IPS-15b (cell line): Measurements from ENCODE around the gene ANTXRL.

Experiments used
- H3K27me3 ChIP-seq: one replicate; pipeline ENCODE4 v1.6.1; 2013; ENCODE audit warnings: low read length; ENCODE audit not compliant: control insufficient read depth, insufficient read depth
- H3K36me3 ChIP-seq: one replicate; pipeline ENCODE4 v1.6.1; 2013; ENCODE audit warnings: low read length; ENCODE audit not compliant: control insufficient read depth, insufficient read depth
- H3K4me1 ChIP-seq: one replicate; pipeline ENCODE4 v1.6.1; 2013; ENCODE audit warnings: mild to moderate bottlenecking, low read length; ENCODE audit not compliant: control insufficient read depth, insufficient read depth
- H3K4me3 ChIP-seq: one replicate; pipeline ENCODE4 v1.5.1; 2013; ENCODE audit warnings: low read depth, low read length
- H3K9ac ChIP-seq: one replicate; pipeline ENCODE4 v1.6.1; 2013; ENCODE audit warnings: low read depth, mild to moderate bottlenecking, low read length
- H3K9me3 ChIP-seq: one replicate; pipeline ENCODE4 v1.6.1; 2013; ENCODE audit warnings: mild to moderate bottlenecking, low read length; ENCODE audit not compliant: control insufficient read depth, insufficient read depth

ANTXRL gene

GRCh38 chr10:46285966-46286620, 704 bp upstream of the ANTXRL start:
- H3K9ac ChIP-seq, result no peak overlapping the region
- H3K27me3 ChIP-seq, result peaks cover 38% of the 10 kb centered on the region
- no peak overlapping the region for H3K4me3 ChIP-seq
- H3K9me3 ChIP-seq, result no peaks in the 10 kb centered on the region
- no peaks in the 10 kb centered on the region for H3K36me3 ChIP-seq
- H3K4me1 ChIP-seq, result no peaks in the 10 kb centered on the region

GRCh38 chr10:46287846-46288477, 1.2 kb downstream of the ANTXRL start:
- Histone ChIP-seq H3K27me3 (peaks cover 26% of the 10 kb centered on the region), H3K4me1 (no peaks in the 10 kb centered on the region), H3K36me3 (no peaks in the 10 kb centered on the region), H3K9ac (no peak overlapping the region), H3K4me3 (no peak overlapping the region), H3K9me3 (no peaks in the 10 kb centered on the region)

DNA sequence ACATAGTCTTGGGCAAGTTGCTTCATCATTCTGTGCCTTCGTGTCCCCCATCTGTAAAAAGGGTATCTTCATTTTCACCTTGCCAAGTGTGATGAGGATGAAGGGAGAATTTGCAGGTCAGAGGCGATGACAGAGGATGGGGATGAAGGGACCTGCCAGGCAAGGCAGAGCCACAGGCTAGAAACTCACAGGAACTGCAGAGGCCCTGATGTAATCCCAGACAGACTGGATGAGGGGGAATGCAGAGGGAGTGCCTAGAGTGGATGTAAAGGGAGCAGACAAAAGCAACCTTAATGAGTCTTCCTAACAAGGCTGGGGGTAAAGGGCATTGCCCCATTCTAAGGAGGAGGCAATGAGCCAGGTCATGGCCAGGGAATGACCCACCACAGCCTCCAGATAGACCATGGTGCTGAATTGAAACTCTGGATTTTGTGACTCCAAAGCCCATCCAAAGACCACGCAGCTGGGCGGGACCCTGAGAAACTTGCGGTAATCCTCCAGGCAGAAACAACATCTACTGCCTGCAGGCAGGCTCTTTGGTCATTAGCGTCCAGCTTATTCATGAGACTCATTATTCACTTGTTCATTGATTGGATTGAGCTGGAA, 1.9 kb downstream of the ANTXRL start:
- Histone ChIP-seq H3K36me3 (no peaks in the 10 kb centered on the region), H3K9ac (no peak overlapping the region), H3K27me3 (peaks cover 19% of the 10 kb centered on the region), H3K4me1 (no peaks in the 10 kb centered on the region), H3K9me3 (no peaks in the 10 kb centered on the region), H3K4me3 (no peak overlapping the region)

- no peaks in the 10 kb centered on the region for H3K36me3 ChIP-seq
- no peaks in the 10 kb centered on the region for H3K4me1 ChIP-seq
- peaks cover 12% of the 10 kb centered on the region for H3K27me3 ChIP-seq
- H3K9me3 ChIP-seq, result no peaks in the 10 kb centered on the region
- H3K9ac ChIP-seq, result no peak overlapping the region
- no peak overlapping the region for H3K4me3 ChIP-seq
These were observed 2.5 kb downstream of the ANTXRL start for GRCh38 chr10:46289209-46289810.

DNA sequence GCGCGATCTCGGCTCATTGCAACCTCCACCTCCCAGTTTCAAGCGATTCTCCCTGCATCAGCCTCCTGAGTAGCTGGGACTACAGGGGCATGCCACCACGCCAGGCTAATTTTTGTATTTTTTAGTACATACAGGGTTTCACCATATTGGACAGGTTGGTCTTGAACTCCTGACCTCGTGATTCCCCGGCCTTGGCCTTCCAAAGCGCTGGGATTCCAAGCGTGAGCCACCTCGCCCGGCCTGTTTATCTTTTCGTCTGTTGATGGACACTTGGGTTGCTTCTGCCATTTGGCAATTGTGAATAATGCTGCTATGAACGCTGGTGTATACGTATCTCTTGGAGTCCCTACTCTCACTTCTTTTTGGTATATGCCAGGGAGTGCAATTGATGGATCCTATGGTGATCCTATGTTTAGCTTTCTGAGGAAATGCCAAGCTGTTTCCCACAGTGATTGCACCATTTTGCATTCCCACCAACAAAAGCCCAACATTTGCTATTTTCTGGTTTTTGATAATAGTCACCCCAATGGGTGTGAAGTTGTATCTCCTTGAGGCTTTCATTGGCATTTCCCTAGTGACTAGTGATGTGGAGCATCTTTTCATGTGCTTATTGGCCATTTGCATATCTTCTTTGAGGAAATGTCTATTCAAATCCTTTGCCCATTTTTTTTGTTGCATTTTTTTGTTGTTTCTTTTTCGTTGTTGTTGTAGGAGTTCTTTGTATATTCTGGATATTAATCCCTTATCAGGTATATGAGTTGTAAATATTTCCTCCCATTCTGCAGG, 3.5 kb downstream of the ANTXRL start:
- H3K9ac ChIP-seq, result no peak overlapping the region
- peaks cover 10% of the 10 kb centered on the region for H3K27me3 ChIP-seq
- H3K36me3 ChIP-seq, result no peaks in the 10 kb centered on the region
- no peaks in the 10 kb centered on the region for H3K9me3 ChIP-seq
- no peaks in the 10 kb centered on the region for H3K4me1 ChIP-seq
- no peak overlapping the region for H3K4me3 ChIP-seq

DNA sequence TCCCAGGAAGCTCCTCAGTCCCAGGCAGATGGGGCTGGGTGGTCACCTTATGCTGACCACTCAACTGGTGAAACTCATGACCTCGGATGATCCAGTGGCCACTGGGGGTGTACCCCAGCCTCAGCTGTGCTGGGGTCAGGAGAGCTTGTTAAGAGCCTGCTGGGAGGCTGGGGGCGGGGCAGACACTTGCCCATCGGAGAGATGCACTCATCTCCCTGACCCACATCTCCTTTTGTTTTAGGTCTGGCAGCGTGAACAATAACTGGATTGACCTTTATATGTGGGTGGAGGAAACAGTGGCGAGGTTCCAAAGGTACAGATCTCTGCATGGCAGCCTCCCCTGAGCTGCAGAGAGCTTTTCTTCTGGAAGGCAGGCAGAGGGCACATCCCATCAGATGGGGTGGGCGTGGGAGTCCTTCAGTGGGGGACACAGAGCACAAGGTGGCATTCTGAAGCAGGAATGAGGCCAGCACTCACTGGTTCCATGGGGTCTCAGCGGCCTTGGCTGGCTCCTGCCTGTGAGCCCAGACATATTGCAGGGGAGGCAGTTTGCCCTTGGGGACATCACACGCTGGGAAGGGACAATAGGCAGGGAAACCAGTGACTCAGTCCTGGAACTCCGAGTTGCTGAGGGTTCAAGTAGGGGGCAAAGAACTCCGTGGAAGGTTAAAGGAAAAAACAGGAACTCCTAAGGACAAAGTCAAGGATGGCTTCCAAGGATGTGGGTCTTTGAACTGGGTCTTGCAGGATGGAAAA, 5.2 kb downstream of the ANTXRL start:
- no peaks in the 10 kb centered on the region for H3K27me3 ChIP-seq
- H3K36me3 ChIP-seq, result no peaks in the 10 kb centered on the region
- no peaks in the 10 kb centered on the region for H3K4me1 ChIP-seq
- H3K4me3 ChIP-seq, result no peak overlapping the region
- H3K9ac ChIP-seq, result no peak overlapping the region
- H3K9me3 ChIP-seq, result no peaks in the 10 kb centered on the region

DNA sequence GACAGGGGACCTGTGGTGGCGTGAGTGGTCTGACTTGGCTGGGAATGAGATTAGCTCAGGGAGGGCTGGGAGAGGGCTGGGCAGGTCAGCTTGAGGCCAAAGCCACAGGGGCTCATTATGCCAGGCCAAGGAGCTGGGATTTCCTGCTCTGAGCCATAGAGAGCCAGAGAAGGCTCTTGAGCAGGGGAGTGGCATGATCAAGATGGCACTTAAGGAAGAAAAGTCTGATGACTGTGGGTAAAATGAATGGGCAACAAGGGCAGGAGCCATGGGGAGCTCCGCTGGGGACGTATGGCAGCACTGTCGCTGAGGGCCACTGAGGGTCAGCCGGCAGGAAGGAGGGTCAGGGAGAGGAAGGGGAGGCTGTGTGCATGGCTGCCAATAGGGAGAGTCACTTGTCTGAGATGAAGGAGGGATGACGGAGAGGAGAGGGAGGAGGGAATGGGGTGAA, 5.8 kb downstream of the ANTXRL start:
- no peaks in the 10 kb centered on the region for H3K4me1 ChIP-seq
- H3K9me3 ChIP-seq, result no peaks in the 10 kb centered on the region
- no peak overlapping the region for H3K9ac ChIP-seq

GRCh38 chr10:46293228-46293627, 6.4 kb downstream of the ANTXRL start:
- Histone ChIP-seq H3K9ac (no peak overlapping the region), H3K4me1 (no peaks in the 10 kb centered on the region), H3K9me3 (no peaks in the 10 kb centered on the region), H3K4me3 (no peak overlapping the region), H3K27me3 (no peaks in the 10 kb centered on the region), H3K36me3 (no peaks in the 10 kb centered on the region)

More for the DNA sequence above, 5.8 kb downstream of the ANTXRL start:
- Histone ChIP-seq H3K4me3 (no peak overlapping the region), H3K36me3 (no peaks in the 10 kb centered on the region), H3K27me3 (no peaks in the 10 kb centered on the region)

DNA sequence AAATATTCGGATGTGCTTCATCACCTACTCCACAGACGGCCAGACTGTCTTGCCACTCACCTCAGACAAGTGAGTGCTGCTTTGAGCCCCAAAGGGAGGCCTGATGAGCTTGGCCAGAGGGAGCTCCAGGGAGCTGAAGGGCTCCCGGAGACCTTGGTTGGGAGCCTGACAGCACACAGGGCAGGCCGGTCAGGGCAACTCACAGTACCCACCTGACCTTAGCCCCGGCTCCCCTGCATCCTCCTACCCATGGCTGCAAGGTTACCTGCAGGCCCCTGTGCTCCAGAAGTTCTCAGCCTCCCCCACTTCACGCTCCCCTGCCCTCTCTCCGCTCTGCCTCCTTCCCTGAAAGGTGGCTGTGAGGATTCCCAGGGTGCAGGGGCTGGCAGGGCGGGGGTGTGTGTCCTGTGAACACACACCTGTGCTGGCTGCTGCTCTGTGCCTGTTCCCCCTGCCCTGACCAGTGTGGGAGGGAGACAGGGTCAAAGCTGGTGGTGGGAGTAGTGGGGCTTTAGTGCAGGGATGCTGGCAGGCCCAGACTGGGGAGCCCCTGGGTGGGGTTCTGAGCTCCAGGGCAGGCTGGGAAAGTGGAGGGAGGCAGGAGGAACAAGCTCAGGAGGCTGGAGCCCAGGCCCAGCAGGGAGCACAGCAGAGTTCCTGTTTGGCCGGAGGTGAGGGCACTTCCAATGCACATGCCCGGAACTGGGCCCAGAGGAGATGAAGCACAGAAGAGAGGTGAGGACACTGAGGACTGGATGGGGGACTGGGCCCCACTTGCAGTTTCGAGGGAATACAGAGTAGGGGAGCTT, 7.2 kb downstream of the ANTXRL start:
- Histone ChIP-seq H3K9me3 (no peaks in the 10 kb centered on the region), H3K4me3 (no peak overlapping the region), H3K27me3 (no peaks in the 10 kb centered on the region), H3K9ac (no peak overlapping the region), H3K4me1 (no peaks in the 10 kb centered on the region), H3K36me3 (no peaks in the 10 kb centered on the region)

- no peaks in the 10 kb centered on the region for H3K27me3 ChIP-seq
- H3K4me3 ChIP-seq, result no peak overlapping the region
- no peaks in the 10 kb centered on the region for H3K36me3 ChIP-seq
- no peaks in the 10 kb centered on the region for H3K9me3 ChIP-seq
- no peaks in the 10 kb centered on the region for H3K4me1 ChIP-seq
- H3K9ac ChIP-seq, result no peak overlapping the region
These were observed 7.9 kb downstream of the ANTXRL start for GRCh38 chr10:46294641-46295220.
